Daoy (cell line): Measurements from ENCODE around the gene TMBIM1. TPM values are rescaled to one million over a fixed set of nuclear protein-coding genes. Genes with fewer than 3 reads are reported as not detected.

ENCODE experiments used
- DNase-seq: peaks from one replicate; pipeline ENCODE4 v3.0.0-alpha.2; 2015; ENCODE audit warnings: low read depth
- total RNA-seq: library from RNA; depleted of rRNA; stranded (reverse); fragments of >200 nt; shearing (Covaris generic); gene quantifications from 2 replicates; pipeline ENCODE4 v1.2.3, GENCODE V29; 2014; rRNA removed

The TMBIM1 gene
- 39.1 and 44.4 TPM in 2 replicates for total RNA-seq

DNA sequence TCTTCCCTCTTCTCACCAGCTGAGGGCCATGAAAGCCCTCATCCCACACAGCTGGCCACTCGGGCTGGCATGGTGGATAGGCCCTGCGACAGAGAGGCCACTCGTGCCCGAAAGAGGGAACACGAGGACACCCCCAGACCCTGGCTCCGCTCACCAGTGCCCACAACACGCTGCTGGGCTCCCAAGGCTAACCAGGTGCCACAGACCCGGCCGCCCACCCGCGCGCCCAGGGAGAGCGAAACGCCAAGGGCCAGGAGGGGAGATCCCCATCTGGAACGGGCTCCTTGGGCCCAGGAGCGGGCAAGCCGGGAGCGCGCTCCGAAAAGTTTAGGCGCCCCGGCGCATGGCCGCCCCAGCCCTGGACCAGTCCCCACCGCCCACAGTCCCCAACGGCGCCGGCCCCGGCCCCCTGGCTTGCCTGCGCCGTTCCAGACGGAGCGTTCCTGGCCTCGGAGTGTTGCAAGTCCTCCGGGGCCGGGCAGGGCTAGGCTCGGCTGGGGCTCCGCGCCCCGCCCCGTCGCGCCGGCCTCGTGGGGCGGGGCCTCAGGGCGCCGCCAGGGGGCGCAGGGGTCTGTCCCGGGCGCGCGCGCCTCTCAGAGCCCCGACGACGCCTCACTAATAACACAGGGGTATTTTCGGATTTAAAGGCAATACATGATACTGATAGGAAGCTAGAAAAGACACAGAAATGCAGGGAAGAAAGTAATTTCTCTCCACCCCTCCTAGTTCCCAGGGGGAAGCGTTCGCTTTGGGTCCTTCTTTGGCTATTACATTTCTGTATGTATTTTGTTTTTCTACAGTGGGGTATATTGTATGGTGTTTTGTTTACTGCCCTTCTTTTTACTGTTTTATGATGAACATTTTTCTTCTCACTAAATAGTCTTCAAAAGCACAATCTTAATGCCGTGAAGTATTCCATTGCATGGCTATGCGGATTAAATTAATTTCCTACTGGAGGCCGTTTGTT is at the start of gene TMBIM1:
TSS of gene TMBIM1 (minus strand) at position 456 of the 967 bp plus-strand sequence. CDS start 10,362 bp downstream, outside the sequence.
- DNase-seq = peak; percentile 80

- DNase-seq = no peak
Observed at GRCh38 chr2:218341381-218341780, 49.1 kb upstream of the TMBIM1 start.

- no peak for DNase-seq
Observed at GRCh38 chr2:218340656-218341055, 48.4 kb upstream of the TMBIM1 start.

DNA sequence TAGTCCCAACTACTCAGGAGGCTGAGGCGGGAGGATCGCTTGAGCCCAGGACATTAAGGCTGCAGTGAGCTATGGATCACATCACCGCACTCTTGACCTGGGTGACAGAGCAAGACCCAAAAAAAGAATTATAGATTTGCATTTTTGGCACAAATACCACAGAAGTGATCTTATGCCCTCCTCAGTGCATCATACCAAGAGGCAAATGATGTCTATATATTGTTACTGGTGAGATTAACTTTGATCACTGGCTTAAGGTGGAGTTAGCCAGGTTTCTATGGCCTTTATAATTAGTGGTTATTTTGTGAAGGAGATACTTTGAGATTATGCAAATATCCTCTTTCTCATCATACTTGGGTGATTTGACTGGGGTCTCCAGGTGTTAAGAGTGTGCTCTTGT is 42.2 kb upstream of the TMBIM1 start:
- no peak for DNase-seq

DNA sequence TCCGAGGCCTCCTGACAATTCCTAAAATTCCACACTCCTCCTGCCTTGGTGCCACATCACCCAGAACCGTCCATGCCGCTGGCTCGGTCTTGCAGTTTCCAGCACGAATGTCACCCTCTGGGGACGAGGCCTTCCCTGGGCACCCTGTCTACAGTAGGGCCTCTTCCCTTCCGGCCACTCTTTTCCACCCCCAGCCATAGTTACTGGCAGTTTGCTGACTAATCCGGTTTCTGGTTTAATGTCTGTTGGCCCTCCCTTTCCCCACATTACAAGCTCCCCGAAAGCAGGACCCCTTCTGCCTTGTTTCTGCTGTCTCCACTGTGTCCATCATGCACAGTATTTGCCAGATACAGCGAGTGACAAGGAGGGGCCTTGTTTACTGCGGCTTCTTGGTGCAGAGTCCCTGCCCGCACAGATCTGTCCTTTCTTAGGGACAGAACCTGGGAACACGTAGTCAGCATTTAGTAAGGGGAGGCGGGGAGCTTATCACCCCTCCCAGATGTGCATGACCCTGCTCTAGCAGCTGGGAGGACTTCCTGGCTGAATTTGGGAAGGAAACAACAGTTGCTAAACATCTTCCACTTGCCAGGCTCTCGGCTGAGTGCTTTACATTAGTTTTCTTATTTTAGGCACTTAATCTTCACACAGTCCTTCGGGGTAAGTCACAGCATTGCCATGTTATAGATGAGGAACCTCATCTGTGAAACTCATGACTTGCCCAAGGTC is 40.8 kb upstream of the TMBIM1 start:
- DNase-seq = no peak

GRCh38 chr2:218332288-218332687 is 40.0 kb upstream of the TMBIM1 start:
- DNase-seq = no peak

- no peak for DNase-seq
Observed at GRCh38 chr2:218331745-218332144, 39.4 kb upstream of the TMBIM1 start.

GRCh38 chr2:218329826-218330593 is 37.7 kb upstream of the TMBIM1 start:
- no peak for DNase-seq

GRCh38 chr2:218329027-218329825 is 36.9 kb upstream of the TMBIM1 start:
- no peak for DNase-seq

DNA sequence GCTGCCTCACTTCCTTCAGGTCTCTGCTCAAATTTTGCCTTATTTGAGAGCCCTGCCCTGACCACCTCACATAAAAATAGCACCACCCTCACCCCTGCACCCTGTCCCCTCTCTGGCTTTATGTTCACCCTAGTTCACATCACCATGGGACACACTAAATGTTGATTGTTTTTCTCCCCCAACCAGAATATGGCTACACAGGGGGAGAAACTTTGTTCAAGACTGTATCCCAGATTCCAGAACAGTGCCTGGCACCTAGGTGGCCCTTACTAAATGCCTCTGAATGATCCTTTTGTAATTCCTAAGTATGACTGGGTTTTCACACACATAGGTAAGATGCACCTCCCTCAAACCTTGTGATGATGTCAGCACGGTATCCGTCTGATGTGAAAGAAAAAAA is 36.0 kb upstream of the TMBIM1 start:
- DNase-seq = no peak

GRCh38 chr2:218327451-218328210 is 35.3 kb upstream of the TMBIM1 start:
- no peak for DNase-seq

- DNase-seq = no peak
Observed at GRCh38 chr2:218326315-218326714, 34.0 kb upstream of the TMBIM1 start.

- no peak for DNase-seq
Observed at GRCh38 chr2:218325566-218326160, 33.4 kb upstream of the TMBIM1 start.

GRCh38 chr2:218323526-218324472 is 31.5 kb upstream of the TMBIM1 start:
- DNase-seq = peak; percentile 89

GRCh38 chr2:218322768-218323525 is 30.6 kb upstream of the TMBIM1 start:
- peak; percentile 85 for DNase-seq

- no peak for DNase-seq
Observed at GRCh38 chr2:218320704-218321336, 28.5 kb upstream of the TMBIM1 start.

DNA sequence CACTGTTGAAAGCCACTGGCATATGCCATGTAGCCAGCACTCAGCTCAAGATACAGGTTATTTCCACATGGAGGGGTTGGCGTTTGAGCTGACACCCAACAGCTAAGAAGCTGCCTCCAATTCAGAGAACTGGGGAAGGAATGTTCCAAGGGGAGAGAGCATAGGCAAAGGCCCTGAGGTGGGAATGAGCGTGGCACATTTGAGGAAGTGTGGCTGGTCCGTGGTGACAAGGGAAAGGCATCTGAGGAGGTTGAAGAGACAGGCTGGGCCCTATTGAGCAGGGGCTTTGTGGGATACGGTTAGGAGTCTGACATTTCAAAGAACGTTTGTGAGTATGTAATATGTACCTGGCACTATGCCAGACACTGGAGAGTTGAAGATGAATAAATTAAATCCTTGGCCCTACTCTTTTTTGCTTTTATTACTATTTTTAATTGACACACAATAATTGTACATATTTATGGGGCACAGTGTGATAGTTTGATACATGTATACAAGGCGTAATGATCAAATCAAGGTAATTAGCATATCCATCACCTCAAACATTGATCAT is 27.6 kb upstream of the TMBIM1 start:
- DNase-seq = no peak
